B cell (primary cell): ENCODE results near the gene ERC2. TPM values are rescaled to one million over a fixed set of nuclear protein-coding genes. Genes with fewer than 3 reads are reported as not detected.

Experiments
- ATAC-seq: fragments of 200-7000 bp; cut with Tn5 transposase; one replicate; pipeline ENCODE4 v1.10.0; 2021; ENCODE audit warnings: low read depth, mild to moderate bottlenecking, moderate number of reproducible peaks, moderate library complexity
- CTCF ChIA-PET: fragments of 350-600 bp; sonication (Branson Sonifier 250); formaldehyde crosslinking; loops from one replicate; lab custom pipeline; 2021; ENCODE audit warnings: antibody characterized with exemption, inconsistent platforms; lab: Charles Lee
- POLR2A ChIA-PET: fragments of 350-600 bp; sonication (Branson Sonifier 250); formaldehyde crosslinking; loops from one replicate; lab custom pipeline; 2021; ENCODE audit warnings: antibody characterized with exemption; lab: Charles Lee
- DNase-seq: peaks from one replicate; pipeline ENCODE4 v3.0.0; 2013
- H2AFZ ChIP-seq: 2 replicates; pipeline ENCODE4 v1.6.1; 2012; ENCODE audit warnings: mild to moderate bottlenecking, low read depth, low read length; ENCODE audit not compliant: insufficient read depth, poor library complexity, severe bottlenecking
- H3K27ac ChIP-seq, 2 donors: 1 replicate in 1 of 2; 2 replicates in 1 of 2; pipeline ENCODE4 v1.5.1; 2012 to 2013; ENCODE audit warnings: low read length in 2 of 2, mild to moderate bottlenecking in 2 of 2, moderate library complexity in 1 of 2
- H3K27me3 ChIP-seq, 4 experiments: fragments of 200-600 bp in 1 of 4; sonication (generic) in 1 of 4; replicated peaks in 1 of 4; 1 replicate in 2 of 4; 2 replicates in 2 of 4; pipeline versions ENCODE4 v1.6.1 to v1.7.0; 2013 to 2016; ENCODE audit warnings: low read length in 3 of 4, mild to moderate bottlenecking in 2 of 4, mixed read lengths in 1 of 4, moderate library complexity in 1 of 4; ENCODE audit not compliant: insufficient read depth in 4 of 4, control insufficient read depth in 3 of 4; ENCODE audit errors: control extremely low read depth in 1 of 4
- H3K36me3 ChIP-seq, 2 experiments: replicated peaks in 1 of 2; 1 replicate in 1 of 2; 2 replicates in 1 of 2; pipeline versions ENCODE4 v1.6.1 to v1.7.1; 2013; ENCODE audit warnings: low read length in 1 of 2; ENCODE audit not compliant: insufficient read depth in 2 of 2, control insufficient read depth in 1 of 2; ENCODE audit errors: control extremely low read depth in 1 of 2, extremely low read depth in 1 of 2
- H3K4me1 ChIP-seq, 2 donors: fragments of 200-600 bp in 1 of 2; sonication (generic) in 1 of 2; 1 replicate in 1 of 2; 2 replicates in 1 of 2; pipeline versions ENCODE4 v1.5.1 to v1.6.1; 2013 to 2017; ENCODE audit warnings: low read length in 2 of 2; ENCODE audit not compliant: control insufficient read depth in 2 of 2, insufficient read depth in 2 of 2
- H3K4me2 ChIP-seq: replicated peaks from 2 replicates; pipeline ENCODE3; 2012; ENCODE audit warnings: mild to moderate bottlenecking, low read depth, low read length; ENCODE audit not compliant: poor library complexity, severe bottlenecking
- H3K4me3 ChIP-seq, 5 experiments: fragments of 200-600 bp in 1 of 5; sonication (generic) in 1 of 5; 1 replicate in 3 of 5; 2 replicates in 2 of 5; pipeline versions ENCODE4 v1.5.1 to v1.7.0; 2011 to 2016; ENCODE audit warnings: low read length in 4 of 5, mild to moderate bottlenecking in 4 of 5, low read depth in 2 of 5, control low read depth in 1 of 5, moderate library complexity in 1 of 5; ENCODE audit not compliant: insufficient read depth in 1 of 5; ENCODE audit errors: control extremely low read depth in 1 of 5, extremely low read depth in 1 of 5
- H3K79me2 ChIP-seq: fragments of 200-600 bp; sonication (generic); one replicate; pipeline ENCODE4 v1.6.0; 2016; ENCODE audit warnings: low read length; ENCODE audit not compliant: control insufficient read depth, insufficient read depth
- H3K9ac ChIP-seq: fragments of 200-600 bp; sonication (generic); 2 replicates; pipeline ENCODE4 v1.6.1; 2017; ENCODE audit warnings: mild to moderate bottlenecking, low read length, moderate library complexity
- H3K9me3 ChIP-seq, 3 donors: one replicate each; pipeline versions ENCODE4 v1.6.1 to v1.7.1; 2013; ENCODE audit warnings: low read length in 2 of 3; ENCODE audit not compliant: control insufficient read depth in 2 of 3, insufficient read depth in 1 of 3; ENCODE audit errors: control extremely low read depth in 1 of 3
- H4K20me1 ChIP-seq: 2 replicates; pipeline ENCODE4 v1.6.0; 2012; ENCODE audit warnings: mild to moderate bottlenecking, low read length; ENCODE audit not compliant: insufficient read depth, control insufficient read depth, poor library complexity, severe bottlenecking
- H3K27ac Mint-ChIP-seq: one replicate; pipeline ENCODE4 v1.8.0; 2021; ENCODE audit warnings: mixed read lengths
- H3K27me3 Mint-ChIP-seq: one replicate; pipeline ENCODE4 v1.8.0; 2021; ENCODE audit warnings: mixed read lengths
- H3K4me1 Mint-ChIP-seq: one replicate; pipeline ENCODE4 v1.8.0; 2021; ENCODE audit warnings: mixed read lengths
- H3K4me3 Mint-ChIP-seq: one replicate; pipeline ENCODE4 v1.8.0; 2021; ENCODE audit warnings: mixed read lengths
- H3K9me3 Mint-ChIP-seq: one replicate; pipeline ENCODE4 v1.8.0; 2022; ENCODE audit warnings: mixed read lengths; ENCODE audit not compliant: insufficient read depth
- EZH2 ChIP-seq: IDR thresholded peaks from 2 replicates; pipeline ENCODE4 v1.6.1; 2012; ENCODE audit warnings: borderline replicate concordance, low read depth, mild to moderate bottlenecking, moderate library complexity, low read length; ENCODE audit not compliant: insufficient read depth, poor library complexity, severe bottlenecking
- WGBS: methylation state at CpG from one replicate; pipeline ENCODE4 v1.1.5; 2013; ENCODE audit warnings: missing lambda C conversion rate; ENCODE audit not compliant: insufficient coverage; 5-methylcytosine and 5-hydroxymethylcytosine counted together
- intact Hi-C: fragments of 100-400 bp; cut with micrococcal nuclease; formaldehyde crosslinking; loops from one replicate; pipeline ENCODE4 v1.10.0; 2022
- polyA plus RNA-seq: library from polyadenylated mRNA; depleted of rRNA; stranded (reverse); fragments of >200 nt; gene quantifications from 2 replicates; pipeline ENCODE4 v1.2.3, GENCODE V29; 2012
- total RNA-seq, 2 donors: library from RNA; stranded (reverse); fragments of 120-200 nt in 1 of 2; gene quantifications; 1 replicate in 1 of 2; 2 replicates in 1 of 2; pipeline versions ENCODE4 v1.2.3 to v1.2.4, GENCODE V29; 2013 to 2022
- TF ChIP-seq, protein P1 (sequence below): fragments of 200-600 bp; IDR thresholded peaks from one replicate; pipeline ENCODE4 v1.8.0; 2022; ENCODE audit warnings: antibody characterized with exemption, mild to moderate bottlenecking

ERC2 gene
- total and polyA plus RNA-seq, 2 donors (not counting 1 experiment from before 2014, with no cell fraction given), result not detected

DNA sequence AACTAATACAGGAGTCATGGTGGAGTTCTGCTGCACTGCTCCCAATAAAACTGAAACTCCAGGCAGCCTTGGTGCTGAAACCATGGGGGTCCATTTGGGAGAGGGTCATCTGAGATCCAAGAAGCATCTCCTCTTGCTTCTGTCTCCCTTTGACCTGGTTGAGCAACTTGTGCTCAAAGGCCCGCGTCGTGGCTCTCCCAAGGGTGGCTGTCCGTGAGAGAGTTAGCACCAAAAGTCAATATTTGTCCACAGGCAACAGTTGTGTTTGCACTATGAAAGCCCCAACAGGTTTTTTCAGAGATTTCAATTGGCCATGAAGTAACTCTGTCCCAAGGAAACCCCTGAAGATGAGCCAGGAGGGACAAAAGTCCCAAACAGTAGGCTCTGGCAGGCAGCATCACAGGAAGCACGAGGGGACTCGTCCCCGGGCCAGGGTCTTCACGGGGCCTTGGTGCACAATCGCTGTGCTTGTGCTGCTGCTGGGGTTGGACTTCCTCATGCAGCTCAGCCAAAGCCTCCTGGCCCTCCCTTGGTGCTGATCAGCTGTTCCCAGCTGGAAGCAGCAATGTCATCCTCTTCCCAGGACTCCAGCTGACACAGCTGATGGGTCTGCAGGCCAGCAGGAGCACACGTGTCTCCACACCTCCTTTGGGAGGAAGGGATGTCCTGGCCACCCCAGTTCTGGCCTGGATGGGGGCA lies 941.8 kb downstream of the ERC2 start:
- Mint-ChIP-seq H3K9me3 (no peaks in the 10 kb centered on the region), H3K4me1 (no peaks in the 10 kb centered on the region), H3K27me3 (no peaks in the 10 kb centered on the region), H3K27ac (no peak overlapping the region), H3K4me3 (no peak overlapping the region)
- Histone ChIP-seq H3K9me3 (peaks cover 0 to 5% (median 0%) of the 10 kb centered on the region in 3 donors), H3K4me1 (no peaks in the 10 kb centered on the region), H3K9ac (no peak overlapping the region), H3K4me2 (no peak overlapping the region), H3K79me2 (no peaks in the 10 kb centered on the region), H3K36me3 (no peaks in the 10 kb centered on the region), H3K27ac (no peak overlapping the region), H2AFZ (no peak overlapping the region), H4K20me1 (no peaks in the 10 kb centered on the region), H3K4me3 (no peak overlapping the region), H3K27me3 (peaks cover 0 to 5% (median 0%) of the 10 kb centered on the region in 4 experiments)
- 93% methylated on average over 9 of the region's 10 CpGs for WGBS
- ChIA-PET POLR2A (no interaction called here), CTCF (no interaction called here)
- intact Hi-C loops, result no loop called here
- TF ChIP-seq EZH2, result no peak
- TF ChIP-seq, protein P1, sequence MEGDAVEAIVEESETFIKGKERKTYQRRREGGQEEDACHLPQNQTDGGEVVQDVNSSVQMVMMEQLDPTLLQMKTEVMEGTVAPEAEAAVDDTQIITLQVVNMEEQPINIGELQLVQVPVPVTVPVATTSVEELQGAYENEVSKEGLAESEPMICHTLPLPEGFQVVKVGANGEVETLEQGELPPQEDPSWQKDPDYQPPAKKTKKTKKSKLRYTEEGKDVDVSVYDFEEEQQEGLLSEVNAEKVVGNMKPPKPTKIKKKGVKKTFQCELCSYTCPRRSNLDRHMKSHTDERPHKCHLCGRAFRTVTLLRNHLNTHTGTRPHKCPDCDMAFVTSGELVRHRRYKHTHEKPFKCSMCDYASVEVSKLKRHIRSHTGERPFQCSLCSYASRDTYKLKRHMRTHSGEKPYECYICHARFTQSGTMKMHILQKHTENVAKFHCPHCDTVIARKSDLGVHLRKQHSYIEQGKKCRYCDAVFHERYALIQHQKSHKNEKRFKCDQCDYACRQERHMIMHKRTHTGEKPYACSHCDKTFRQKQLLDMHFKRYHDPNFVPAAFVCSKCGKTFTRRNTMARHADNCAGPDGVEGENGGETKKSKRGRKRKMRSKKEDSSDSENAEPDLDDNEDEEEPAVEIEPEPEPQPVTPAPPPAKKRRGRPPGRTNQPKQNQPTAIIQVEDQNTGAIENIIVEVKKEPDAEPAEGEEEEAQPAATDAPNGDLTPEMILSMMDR, result no peak
- DNase-seq (no peak), ATAC-seq (no peak)

DNA sequence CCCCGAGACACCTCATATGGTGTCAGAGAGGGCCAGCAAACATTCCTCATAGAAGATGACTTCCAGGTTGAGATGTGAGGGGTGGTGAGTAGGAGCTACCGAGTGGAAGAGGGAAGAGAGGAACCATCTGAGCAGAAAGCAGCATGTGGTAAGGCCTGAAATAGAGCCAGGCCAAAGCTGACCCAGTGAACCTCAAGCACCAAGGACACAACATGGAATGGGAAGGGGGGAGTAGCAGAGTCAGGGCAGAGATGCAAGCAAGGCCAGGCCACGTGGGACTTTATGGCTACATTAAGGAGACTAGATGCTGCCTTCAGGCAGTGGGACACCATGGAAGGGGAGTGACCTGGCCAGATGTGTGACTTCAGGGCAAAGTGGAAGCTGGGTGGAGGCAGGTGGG lies 942.8 kb downstream of the ERC2 start:
- H3K9me3 Mint-ChIP-seq, result no peaks in the 10 kb centered on the region
- no peak overlapping the region for H3K27ac ChIP-seq
- no peak overlapping the region for H3K4me2 ChIP-seq
- H2AFZ ChIP-seq, result no peak overlapping the region
- no peaks in the 10 kb centered on the region for H3K79me2 ChIP-seq
- H3K27me3 ChIP-seq, result peaks cover 0 to 5% (median 0%) of the 10 kb centered on the region in 4 experiments
- no peak overlapping the region for H3K4me3 Mint-ChIP-seq
- no peaks in the 10 kb centered on the region for H3K4me1 ChIP-seq
- H3K9ac ChIP-seq, result no peak overlapping the region
- intact Hi-C loops, result no loop called here
- 61% methylated on average over 2 of the region's 3 CpGs for WGBS
- no peak for ATAC-seq
- TF ChIP-seq, protein P1, result no peak
- no peak for TF ChIP-seq EZH2
- ChIA-PET CTCF (no interaction called here), POLR2A (no interaction called here)
- no peak overlapping the region for H3K4me3 ChIP-seq
- no peak overlapping the region for H3K27ac Mint-ChIP-seq
- no peak for DNase-seq
- no peaks in the 10 kb centered on the region for H3K36me3 ChIP-seq
- no peaks in the 10 kb centered on the region for H4K20me1 ChIP-seq
- peaks cover 0 to 7% (median 0%) of the 10 kb centered on the region in 3 donors for H3K9me3 ChIP-seq
- no peaks in the 10 kb centered on the region for H3K27me3 Mint-ChIP-seq
- no peaks in the 10 kb centered on the region for H3K4me1 Mint-ChIP-seq
